SK-N-SH (cell line): ENCODE measurements around the gene LAPTM5. TPM values are rescaled to one million over a fixed set of nuclear protein-coding genes. Genes with fewer than 3 reads are reported as not detected.

Experiments
- CTCF ChIA-PET: fragments of 300-600, 350-600 bp; formaldehyde crosslinking; extraction: SDS; loops from one replicate; lab custom pipeline; 2021; lab: Yijun Ruan, JAX
- POLR2A ChIA-PET: fragments of 350-600 bp; sonication (Branson Sonifier 250); formaldehyde crosslinking; extraction: SDS; loops from one replicate; lab custom pipeline; 2020; ENCODE audit warnings: antibody characterized with exemption, inconsistent platforms; lab: Yijun Ruan, JAX
- DNase-seq: peaks from one replicate; pipeline ENCODE4 v3.0.0; 2012
- H2AFZ ChIP-seq: fragments of 200-600 bp; sonication (generic); 2 replicates; pipeline ENCODE4 v1.8.1; 2016; ENCODE audit warnings: antibody characterized with exemption, mild to moderate bottlenecking, low read depth
- H3F3A ChIP-seq: fragments of 200-600 bp; sonication (generic); replicated peaks from 2 replicates; pipeline ENCODE3; 2016; ENCODE audit warnings: antibody characterized with exemption, mild to moderate bottlenecking; ENCODE audit not compliant: insufficient read depth
- H3K27ac ChIP-seq, 2 experiments: fragments of 200-500 bp in 1 of 2; fragments of 200-600 bp in 1 of 2; sonication (Bioruptor generic) in 1 of 2; sonication (generic), shearing (Covaris generic) in 1 of 2; 2 replicates each; pipeline versions ENCODE4 v1.5.1 to v1.6.1; 2014 to 2016; ENCODE audit warnings: low read depth in 2 of 2, inconsistent platforms in 1 of 2, low read length in 1 of 2, mild to moderate bottlenecking in 1 of 2, mixed read lengths in 1 of 2
- H3K27me3 ChIP-seq: fragments of 200-600 bp; sonication (generic), shearing (Covaris generic); 2 replicates; pipeline ENCODE4 v1.6.1; 2016; ENCODE audit warnings: mixed run types; ENCODE audit not compliant: insufficient read depth
- H3K36me3 ChIP-seq, 2 experiments: fragments of 200-500 bp in 1 of 2; fragments of 200-600 bp in 1 of 2; sonication (Bioruptor generic) in 1 of 2; sonication (generic) in 1 of 2; replicated peaks in 1 of 2; 2 replicates each; pipeline versions ENCODE3 to v1.5.1; 2014 to 2016; ENCODE audit warnings: low read length in 1 of 2, mild to moderate bottlenecking in 1 of 2; ENCODE audit not compliant: insufficient read depth in 2 of 2, control insufficient read depth in 1 of 2
- H3K4me1 ChIP-seq, 2 experiments: fragments of 200-500 bp in 1 of 2; fragments of 200-600 bp in 1 of 2; sonication (Bioruptor generic) in 1 of 2; sonication (generic), shearing (Covaris generic) in 1 of 2; 2 replicates each; pipeline versions ENCODE4 v1.5.1 to v1.6.1; 2014 to 2016; ENCODE audit warnings: low read depth in 1 of 2, low read length in 1 of 2, mixed run types in 1 of 2; ENCODE audit not compliant: insufficient read depth in 2 of 2, control insufficient read depth in 1 of 2
- H3K4me2 ChIP-seq: fragments of 200-600 bp; sonication (generic), shearing (Covaris generic); 2 replicates; pipeline ENCODE4 v1.6.1; 2017; ENCODE audit warnings: mixed run types
- H3K4me3 ChIP-seq, 2 experiments: fragments of 200-500 bp in 1 of 2; fragments of 200-600 bp in 1 of 2; sonication (Bioruptor generic) in 1 of 2; sonication (generic), shearing (Covaris generic) in 1 of 2; 2 replicates each; pipeline versions ENCODE4 v1.5.1 to v1.8.1; 2014 to 2016; ENCODE audit warnings: low read depth in 2 of 2, inconsistent platforms in 1 of 2, low read length in 1 of 2, mild to moderate bottlenecking in 1 of 2, mixed read lengths in 1 of 2, moderate library complexity in 1 of 2
- H3K79me2 ChIP-seq: fragments of 200-600 bp; sonication (generic); 2 replicates; pipeline ENCODE4 v1.8.1; 2017; ENCODE audit warnings: mild to moderate bottlenecking; ENCODE audit not compliant: insufficient read depth
- H3K9ac ChIP-seq: fragments of 200-600 bp; sonication (generic); 2 replicates; pipeline ENCODE4 v1.6.1; 2017; ENCODE audit warnings: mixed run types
- H3K9me2 ChIP-seq: fragments of 200-600 bp; sonication (generic); 2 replicates; pipeline ENCODE4 v1.6.1; 2017; ENCODE audit warnings: mixed run types
- H3K9me3 ChIP-seq: fragments of 200-600 bp; sonication (generic); 2 replicates; pipeline ENCODE4 v1.6.1; 2017; ENCODE audit warnings: mixed run types, mild to moderate bottlenecking, moderate library complexity
- H4K20me1 ChIP-seq: fragments of 200-600 bp; sonication (generic); 2 replicates; pipeline ENCODE4 v1.6.1; 2017; ENCODE audit warnings: mild to moderate bottlenecking, mixed run types; ENCODE audit not compliant: insufficient read depth
- ELF1 ChIP-seq: IDR thresholded peaks from 2 replicates; pipeline ENCODE4 v1.4.0; 2012
- FOSL2 ChIP-seq: IDR thresholded peaks from 2 replicates; pipeline ENCODE4 v1.4.0; 2012; ENCODE audit warnings: low read depth, mild to moderate bottlenecking, moderate library complexity, borderline replicate concordance
- FOXJ3 ChIP-seq: sonication (generic); formaldehyde crosslinking; IDR thresholded peaks from 2 replicates; pipeline ENCODE4 v1.5.1; 2020; ENCODE audit warnings: mild to moderate bottlenecking, missing genetic modification reagents
- FOXM1 ChIP-seq: IDR thresholded peaks from 2 replicates; pipeline ENCODE4 v1.4.0; 2012; ENCODE audit warnings: low read depth, mild to moderate bottlenecking
- GABPA ChIP-seq: IDR thresholded peaks from 2 replicates; pipeline ENCODE4 v1.4.0; 2012; ENCODE audit warnings: low read depth, mild to moderate bottlenecking
- IRF3 ChIP-seq: fragments of 150-350 bp; IDR thresholded peaks from 2 replicates; pipeline ENCODE4 v1.6.1; 2016; ENCODE audit warnings: mild to moderate bottlenecking, low read depth, low read length
- JUND ChIP-seq: IDR thresholded peaks from 2 replicates; pipeline ENCODE4 v1.4.0; 2012
- MAX ChIP-seq: IDR thresholded peaks from 2 replicates; pipeline ENCODE4 v1.4.0; 2012; ENCODE audit warnings: low read depth
- MEF2A ChIP-seq: IDR thresholded peaks from 2 replicates; pipeline ENCODE4 v1.4.0; 2012; ENCODE audit warnings: low read depth, borderline replicate concordance
- NRF1 ChIP-seq: IDR thresholded peaks from 2 replicates; pipeline ENCODE4 v1.6.1; 2012; ENCODE audit warnings: low read depth, mild to moderate bottlenecking, low read length
- PBX3 ChIP-seq: IDR thresholded peaks from 2 replicates; pipeline ENCODE4; 2012
- POLR2AphosphoS5 ChIP-seq: IDR thresholded peaks from 2 replicates; pipeline ENCODE4 v1.6.1; 2012; ENCODE audit warnings: low read depth, low read length
- RAD21 ChIP-seq: IDR thresholded peaks from 2 replicates; pipeline ENCODE4 v1.6.1; 2012; ENCODE audit warnings: mild to moderate bottlenecking, low read length
- RCOR1 ChIP-seq: fragments of 150-350 bp; IDR thresholded peaks from 2 replicates; pipeline ENCODE4 v1.6.1; 2017; ENCODE audit warnings: antibody characterized with exemption, low read length
- RFX5 ChIP-seq: IDR thresholded peaks from 2 replicates; pipeline ENCODE4 v1.6.1; 2012; ENCODE audit warnings: mild to moderate bottlenecking, improper control_type of control experiment, low read length
- RXRA ChIP-seq: IDR thresholded peaks from 2 replicates; pipeline ENCODE4 v1.4.0; 2012; ENCODE audit warnings: low read depth, mild to moderate bottlenecking, borderline replicate concordance
- SIN3A ChIP-seq: IDR thresholded peaks from 2 replicates; pipeline ENCODE4 v1.6.1; 2012; ENCODE audit warnings: low read depth, mild to moderate bottlenecking, low read length, moderate library complexity, borderline replicate concordance
- TAF1 ChIP-seq: IDR thresholded peaks from 2 replicates; pipeline ENCODE4 v1.6.1; 2012; ENCODE audit warnings: low read depth, mild to moderate bottlenecking, low read length, moderate library complexity, borderline replicate concordance
- TCF12 ChIP-seq: IDR thresholded peaks from 2 replicates; pipeline ENCODE4 v1.4.0; 2012
- USF2 ChIP-seq: fragments of 150-350 bp; IDR thresholded peaks from 2 replicates; pipeline ENCODE4 v1.6.1; 2017; ENCODE audit warnings: antibody characterized with exemption, low read length, low read depth, borderline replicate concordance
- ZBTB33 ChIP-seq: IDR thresholded peaks from 2 replicates; pipeline ENCODE4 v1.4.0; 2012; ENCODE audit warnings: low read depth, borderline replicate concordance
- WGBS: methylation state at CpG from one replicate; pipeline ENCODE4 v1.1.6; 2017; ENCODE audit warnings: low lambda C conversion rate; 5-methylcytosine and 5-hydroxymethylcytosine counted together
- polyA plus RNA-seq, 3 experiments: library from polyadenylated mRNA; depleted of rRNA; stranded (reverse); fragments of >200 nt; gene quantifications; 2 replicates each; pipeline ENCODE4 v1.2.3, GENCODE V29; 2012

The LAPTM5 gene
- polyA plus RNA-seq, 1 of the 3 experiments (the other 2 are of a cell fraction): 1.1 TPM

- no peaks in the 10 kb centered on the region for H3K4me1 ChIP-seq
- no peaks in the 10 kb centered on the region for H3K9me2 ChIP-seq
- H3F3A ChIP-seq: no peaks in the 10 kb centered on the region
- H3K79me2 ChIP-seq: no peaks in the 10 kb centered on the region
- no peak overlapping the region for H3K4me2 ChIP-seq
- H3K4me3 ChIP-seq: no peak overlapping the region
- H3K27me3 ChIP-seq: no peaks in the 10 kb centered on the region
- H4K20me1 ChIP-seq: no peaks in the 10 kb centered on the region
- TF ChIP-seq RCOR1 (no peak), RFX5 (no peak), FOSL2 (no peak), TCF12 (no peak), TAF1 (no peak), NRF1 (no peak), USF2 (no peak), JUND (no peak), GABPA (no peak), POLR2AphosphoS5 (no peak), SIN3A (no peak), RXRA (no peak), RAD21 (no peak), FOXM1 (no peak)
- DNase-seq: no peak
- H3K9ac ChIP-seq: no peak overlapping the region
- H3K9me3 ChIP-seq: no peaks in the 10 kb centered on the region
- CTCF ChIA-PET: interaction anchor here (1.0 to 2.1 kb wide), 6 partner anchors 11 to 172 kb away, joined by 3 to 9 read pairs (median 4); no protein-coding TSS in a partner anchor
- WGBS: 64% methylated on average over 7 of the region's 10 CpGs
- POLR2A ChIA-PET: no interaction called here
- no peak overlapping the region for H3K27ac ChIP-seq
- no peak overlapping the region for H2AFZ ChIP-seq
- H3K36me3 ChIP-seq: no peaks in the 10 kb centered on the region
Observed at GRCh38 chr1:30738715-30739559, 18.6 kb downstream of the LAPTM5 start.

GRCh38 chr1:30738040-30738714 lies 19.4 kb downstream of the LAPTM5 start:
- Histone ChIP-seq H3K36me3 (no peaks in the 10 kb centered on the region), H3K79me2 (no peaks in the 10 kb centered on the region), H3K9me2 (no peaks in the 10 kb centered on the region), H3F3A (no peaks in the 10 kb centered on the region), H3K4me3 (no peak overlapping the region), H3K9me3 (no peaks in the 10 kb centered on the region), H3K27me3 (no peaks in the 10 kb centered on the region), H3K27ac (no peak overlapping the region), H3K9ac (no peak overlapping the region), H2AFZ (no peak overlapping the region), H3K4me1 (no peaks in the 10 kb centered on the region), H4K20me1 (no peaks in the 10 kb centered on the region), H3K4me2 (no peak overlapping the region)
- WGBS: 49% methylated on average over 5 of the region's 5 CpGs
- ChIA-PET CTCF (interaction anchor here (1.0 to 2.2 kb wide), 7 partner anchors 10 to 173 kb away, joined by 3 to 9 read pairs (median 4); no protein-coding TSS in a partner anchor), POLR2A (no interaction called here)
- no peak for DNase-seq
- no peak for TF ChIP-seq ELF1
- TF ChIP-seq MEF2A: no peak
- no peak for TF ChIP-seq PBX3
- no peak for TF ChIP-seq JUND
- TF ChIP-seq MAX: no peak
- no peak for TF ChIP-seq FOXM1
- no peak for TF ChIP-seq FOSL2
- TF ChIP-seq IRF3: no peak
- no peak for TF ChIP-seq POLR2AphosphoS5
- no peak for TF ChIP-seq FOXJ3
- no peak for TF ChIP-seq ZBTB33
